Fibroblast of lung (primary cell): ENCODE measurements around the gene DHX58.

ENCODE experiments used
- CTCF ChIP-seq, 2 donors: IDR thresholded peaks in 1 of 2; conservative IDR thresholded peaks in 1 of 2; 1 replicate in 1 of 2; 2 replicates in 1 of 2; pipeline ENCODE4 v1.5.1; 2011 to 2012; ENCODE audit warnings: low read length in 2 of 2, control low read depth in 1 of 2, inconsistent platforms in 1 of 2, low read depth in 1 of 2, mild to moderate bottlenecking in 1 of 2
- EZH2 ChIP-seq: IDR thresholded peaks from 2 replicates; pipeline ENCODE4 v1.5.1; 2012; ENCODE audit warnings: low read length, control low read depth, mild to moderate bottlenecking; ENCODE audit errors: missing control alignments

GRCh38 chr17:42159796-42160530 lies 47.4 kb upstream of the DHX58 start:
- no peak for TF ChIP-seq EZH2
- no peak for TF ChIP-seq CTCF (conservative IDR thresholded peaks at IDR 0.05 in 1 of 2, IDR thresholded peaks at IDR 0.05 in 1 of 2; ENCODE audit: low read depth in 1 of 2, low read length in 2 of 2)
